ENCODE measurements around the gene THAP9.
"Not testable (repeated sequence)": the region's sequence is repeated elsewhere in the genome, so short reads cannot be mapped to it uniquely, and the experiment has no call there.

The THAP9 gene

DNA sequence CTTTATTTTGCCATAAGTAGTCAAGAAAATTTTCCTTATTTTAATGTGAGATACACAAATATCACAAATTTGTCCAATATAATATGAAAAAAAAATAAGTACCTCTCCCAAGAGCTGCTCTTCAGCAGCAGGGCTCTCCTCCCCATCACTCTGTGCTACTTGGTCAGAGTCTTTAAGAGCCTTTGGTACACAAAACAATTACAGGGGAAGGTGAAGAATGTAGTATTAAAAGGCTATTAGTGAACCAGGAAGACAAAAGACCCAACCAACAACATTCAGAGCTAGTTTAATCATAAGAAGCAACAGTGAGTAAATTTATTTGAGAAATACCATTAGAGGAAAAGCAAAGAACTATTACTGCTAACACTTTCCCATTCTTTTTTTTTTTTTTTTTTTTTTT is 39.0 kb upstream of the THAP9 start:
- H3K9ac ChIP-seq (ENCODE audit: low read length), result no peak overlapping the region
- H3K4me1 ChIP-seq (ENCODE audit: low read length), result peaks cover 11% of the 10 kb centered on the region
- no peak overlapping the region for H3K4me2 ChIP-seq (ENCODE audit: low read length)
- H3K27me3 ChIP-seq (ENCODE audit: low read depth, low read length), result no peaks in the 10 kb centered on the region
- H3K9me3 ChIP-seq (ENCODE audit: insufficient read depth, low read length), result no peaks in the 10 kb centered on the region
- no peak overlapping the region for H3K4me3 ChIP-seq (ENCODE audit: low read length)
- no peaks in the 10 kb centered on the region for H3K79me2 ChIP-seq (ENCODE audit: low read length)
- H4K20me1 ChIP-seq (ENCODE audit: insufficient read depth, low read length), result no peaks in the 10 kb centered on the region
- H3K36me3 ChIP-seq (replicated peaks; ENCODE audit: low read depth, low read length), result peaks cover 44% of the 10 kb centered on the region
- no peak overlapping the region for H3K27ac ChIP-seq (ENCODE audit: low read length)
- TF ChIP-seq, protein P1, sequence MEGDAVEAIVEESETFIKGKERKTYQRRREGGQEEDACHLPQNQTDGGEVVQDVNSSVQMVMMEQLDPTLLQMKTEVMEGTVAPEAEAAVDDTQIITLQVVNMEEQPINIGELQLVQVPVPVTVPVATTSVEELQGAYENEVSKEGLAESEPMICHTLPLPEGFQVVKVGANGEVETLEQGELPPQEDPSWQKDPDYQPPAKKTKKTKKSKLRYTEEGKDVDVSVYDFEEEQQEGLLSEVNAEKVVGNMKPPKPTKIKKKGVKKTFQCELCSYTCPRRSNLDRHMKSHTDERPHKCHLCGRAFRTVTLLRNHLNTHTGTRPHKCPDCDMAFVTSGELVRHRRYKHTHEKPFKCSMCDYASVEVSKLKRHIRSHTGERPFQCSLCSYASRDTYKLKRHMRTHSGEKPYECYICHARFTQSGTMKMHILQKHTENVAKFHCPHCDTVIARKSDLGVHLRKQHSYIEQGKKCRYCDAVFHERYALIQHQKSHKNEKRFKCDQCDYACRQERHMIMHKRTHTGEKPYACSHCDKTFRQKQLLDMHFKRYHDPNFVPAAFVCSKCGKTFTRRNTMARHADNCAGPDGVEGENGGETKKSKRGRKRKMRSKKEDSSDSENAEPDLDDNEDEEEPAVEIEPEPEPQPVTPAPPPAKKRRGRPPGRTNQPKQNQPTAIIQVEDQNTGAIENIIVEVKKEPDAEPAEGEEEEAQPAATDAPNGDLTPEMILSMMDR (IDR thresholded peaks at IDR 0.05; ENCODE audit: low read depth, low read length), result no peak
- no peak for TF ChIP-seq EZH2phosphoT487 (IDR thresholded peaks at IDR 0.05; ENCODE audit: low read depth)
- H2AFZ ChIP-seq (ENCODE audit: low read depth, low read length), result no peak overlapping the region

DNA sequence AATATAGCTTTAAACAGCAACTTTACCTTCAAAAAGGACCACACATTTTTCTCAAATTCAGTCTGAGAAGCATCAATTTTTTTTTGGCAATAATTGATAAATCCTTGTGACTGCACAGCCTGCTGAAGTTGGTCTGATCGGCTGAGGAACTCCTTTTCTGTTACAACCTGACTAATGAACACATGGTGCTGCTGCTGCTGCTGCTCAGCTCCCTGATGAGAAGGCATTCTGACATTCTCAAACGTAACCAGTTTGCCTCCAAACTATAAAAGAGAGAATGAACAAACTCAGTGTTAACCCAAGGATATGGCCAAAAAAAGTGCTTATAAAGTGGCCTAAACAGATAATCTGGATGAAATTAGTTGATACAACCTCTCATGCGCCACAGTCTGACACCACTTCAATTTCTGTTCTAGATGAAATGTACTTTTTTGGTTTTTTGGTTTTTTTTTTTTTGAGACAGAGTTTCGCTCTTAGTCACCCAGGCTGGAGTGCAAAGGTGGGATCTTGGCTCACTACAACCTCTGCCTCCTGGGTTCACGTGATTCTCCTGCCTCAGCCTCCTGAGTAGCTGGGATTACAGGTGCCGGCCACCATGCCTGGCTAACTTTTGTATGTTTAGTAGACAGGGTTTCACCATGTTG is 36.1 kb upstream of the THAP9 start:
- Histone ChIP-seq H3K4me2 (ENCODE audit: low read length) (peak overlapping the region; percentile 22; the same call in 1 of the 2 replicates), H3K27ac (ENCODE audit: low read length) (peak overlapping the region; percentile 42), H2AFZ (ENCODE audit: low read depth, low read length) (no peak overlapping the region), H3K9me3 (ENCODE audit: insufficient read depth, low read length) (no peaks in the 10 kb centered on the region), H4K20me1 (ENCODE audit: insufficient read depth, low read length) (no peaks in the 10 kb centered on the region), H3K9ac (ENCODE audit: low read length) (no peak overlapping the region), H3K27me3 (ENCODE audit: low read depth, low read length) (no peaks in the 10 kb centered on the region), H3K4me3 (ENCODE audit: low read length) (no peak overlapping the region), H3K4me1 (ENCODE audit: low read length) (peaks cover 11% of the 10 kb centered on the region), H3K36me3 (replicated peaks; ENCODE audit: low read depth, low read length) (peaks cover 48% of the 10 kb centered on the region), H3K79me2 (ENCODE audit: low read length) (no peaks in the 10 kb centered on the region)
- TF ChIP-seq EZH2phosphoT487 (IDR thresholded peaks at IDR 0.05; ENCODE audit: low read depth), result no peak
- TF ChIP-seq, protein P1 (IDR thresholded peaks at IDR 0.05; ENCODE audit: low read depth, low read length), result no peak

DNA sequence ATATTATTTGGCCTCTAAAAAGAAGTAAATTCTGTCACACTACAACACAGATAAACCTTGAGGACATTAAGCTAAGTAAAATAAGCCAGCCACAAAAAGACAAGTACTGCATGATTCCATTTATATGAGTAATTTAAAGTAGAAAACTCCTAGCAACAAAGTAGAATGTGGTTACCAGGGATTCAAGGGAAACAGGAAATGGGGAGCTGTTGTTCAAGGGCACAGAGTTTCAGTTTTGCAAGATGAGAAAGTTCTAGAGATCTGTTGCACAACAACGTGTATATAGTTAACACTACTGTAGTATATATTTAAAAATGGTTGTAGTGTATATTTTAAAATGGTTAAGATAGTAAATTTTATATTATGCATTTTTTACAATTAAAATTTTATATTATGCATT is 34.9 kb upstream of the THAP9 start:
- no peak overlapping the region for H3K9ac ChIP-seq (ENCODE audit: low read length)
- H3K4me1 ChIP-seq (ENCODE audit: low read length), result peaks cover 11% of the 10 kb centered on the region
- H3K4me3 ChIP-seq (ENCODE audit: low read length), result no peak overlapping the region
- no peak overlapping the region for H3K27ac ChIP-seq (ENCODE audit: low read length)
- H3K27me3 ChIP-seq (ENCODE audit: low read depth, low read length), result no peaks in the 10 kb centered on the region
- H2AFZ ChIP-seq (ENCODE audit: low read depth, low read length), result no peak overlapping the region
- H3K4me2 ChIP-seq (ENCODE audit: low read length), result no peak overlapping the region
- H3K79me2 ChIP-seq (ENCODE audit: low read length), result no peaks in the 10 kb centered on the region
- H3K36me3 ChIP-seq (replicated peaks; ENCODE audit: low read depth, low read length), result peaks cover 50% of the 10 kb centered on the region
- H4K20me1 ChIP-seq (ENCODE audit: insufficient read depth, low read length), result no peaks in the 10 kb centered on the region
- TF ChIP-seq EZH2phosphoT487 (IDR thresholded peaks at IDR 0.05; ENCODE audit: low read depth), result no peak
- TF ChIP-seq, protein P1 (IDR thresholded peaks at IDR 0.05; ENCODE audit: low read depth, low read length), result no peak
- no peaks in the 10 kb centered on the region for H3K9me3 ChIP-seq (ENCODE audit: insufficient read depth, low read length)

DNA sequence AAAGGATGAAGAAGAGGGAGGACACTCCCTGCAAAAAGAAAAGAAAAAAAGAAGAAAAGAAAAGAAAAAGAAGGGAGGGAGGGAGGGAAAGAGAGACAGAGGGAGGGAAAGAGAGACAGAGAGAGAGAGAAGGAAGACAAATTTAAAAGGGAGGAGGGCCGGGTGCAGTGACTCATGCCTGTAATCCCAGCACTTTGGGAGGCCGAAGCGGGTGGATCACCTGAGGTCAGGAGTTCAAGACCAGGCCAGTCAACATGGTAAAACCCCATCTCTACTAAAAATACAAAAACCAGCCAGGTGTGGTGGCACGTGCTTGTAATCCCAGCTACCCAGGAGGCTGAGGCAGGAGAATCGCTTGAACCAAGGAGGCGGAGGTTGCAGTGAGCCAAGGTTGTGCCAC is 34.5 kb upstream of the THAP9 start:
- peaks cover 50% of the 10 kb centered on the region for H3K36me3 ChIP-seq (replicated peaks; ENCODE audit: low read depth, low read length)
- H3K4me1 ChIP-seq (ENCODE audit: low read length), result peaks cover 11% of the 10 kb centered on the region
- not testable (repeated sequence) for H3K9me3 ChIP-seq (ENCODE audit: insufficient read depth, low read length); H3K27ac ChIP-seq (ENCODE audit: low read length); H3K27me3 ChIP-seq (ENCODE audit: low read depth, low read length); H3K4me2 ChIP-seq (ENCODE audit: low read length); H4K20me1 ChIP-seq (ENCODE audit: insufficient read depth, low read length); H3K9ac ChIP-seq (ENCODE audit: low read length); H2AFZ ChIP-seq (ENCODE audit: low read depth, low read length); H3K4me3 ChIP-seq (ENCODE audit: low read length); H3K79me2 ChIP-seq (ENCODE audit: low read length)

All from OCI-LY3 (cell line).